SKM-1 (cell line): ENCODE results near the gene ABLIM3.
"Not testable (repeated sequence)": the region's sequence is repeated elsewhere in the genome, so short reads cannot be mapped to it uniquely, and the experiment has no call there.

Experiments used
- DNase-seq: peaks from one replicate; lab custom pipeline; 2025; ENCODE audit not compliant: unreplicated experiment; lab: John Stamatoyannopoulos, UW

ABLIM3 gene

DNA sequence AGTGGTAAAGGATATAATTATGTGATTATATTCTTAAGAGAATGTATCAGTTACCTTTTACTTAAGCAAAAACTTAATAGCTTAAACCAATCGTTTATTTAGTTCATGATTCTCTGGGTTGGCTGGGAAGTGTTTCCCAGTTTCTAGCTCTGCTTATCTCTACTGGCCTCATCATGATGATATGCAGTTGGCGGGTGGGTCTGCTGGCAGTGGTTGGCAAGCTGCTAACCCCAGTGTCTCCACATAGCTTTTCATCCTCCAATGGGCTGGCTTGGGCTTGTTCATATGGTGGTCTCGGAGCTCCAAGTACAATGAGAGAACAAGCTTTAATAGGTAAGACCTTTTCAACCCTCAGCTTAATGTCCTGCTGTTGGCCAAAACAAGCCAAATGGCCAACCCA is 43.8 kb downstream of the ABLIM3 start:
- no peak for DNase-seq

- DNase-seq: no peak
Measured at GRCh38 chr5:149186506-149186905, 45.2 kb downstream of the ABLIM3 start.

DNA sequence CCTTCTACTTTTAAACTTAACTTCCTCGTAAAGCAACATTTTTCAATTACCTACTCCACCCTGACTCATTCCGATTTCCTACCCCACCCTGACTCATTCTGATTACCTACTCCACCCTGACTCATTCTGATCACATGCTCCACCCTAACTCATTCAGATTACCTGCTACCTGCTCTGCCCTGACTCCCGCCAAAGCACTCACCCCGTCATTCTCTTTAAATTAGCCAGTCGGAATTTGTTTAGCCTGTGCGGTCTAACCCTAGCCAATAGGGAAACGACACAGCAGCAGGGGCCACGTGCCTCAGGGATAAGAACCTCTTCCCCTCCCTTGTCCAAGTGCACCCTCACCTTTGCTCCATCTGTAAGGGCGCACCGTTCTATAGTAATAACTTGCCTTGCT is 46.3 kb downstream of the ABLIM3 start:
- DNase-seq: not testable (repeated sequence)

GRCh38 chr5:149188383-149188782 is 47.1 kb downstream of the ABLIM3 start:
- no peak for DNase-seq

DNA sequence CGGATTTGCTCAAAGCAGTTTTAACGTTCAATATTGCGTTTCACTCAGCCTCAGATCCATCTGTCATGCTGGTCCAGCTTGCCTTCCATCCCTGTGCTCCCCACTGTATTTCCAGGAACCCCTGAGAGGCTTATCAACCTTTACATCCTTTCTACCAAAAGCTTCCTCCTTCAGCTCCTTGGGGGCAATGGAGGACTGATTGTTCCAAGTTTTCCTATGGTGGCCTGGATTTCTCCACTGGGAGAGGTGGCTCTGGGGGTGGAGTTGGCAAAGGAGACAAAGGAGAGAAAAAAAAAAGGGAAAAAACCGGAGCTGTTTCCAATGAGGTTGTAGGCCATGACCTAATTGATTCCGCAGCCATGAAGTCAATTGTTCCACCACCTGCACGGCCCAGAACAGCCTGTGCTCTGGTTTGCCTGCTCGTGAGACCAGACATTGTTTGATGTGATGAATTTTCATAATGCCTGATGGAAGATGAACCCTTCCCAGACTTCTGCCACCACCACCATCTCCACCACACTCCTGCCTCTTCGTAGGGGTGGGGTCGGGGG is 54.1 kb downstream of the ABLIM3 start:
- DNase-seq: no peak

- no peak for DNase-seq
Measured at GRCh38 chr5:149195962-149196361, 54.7 kb downstream of the ABLIM3 start.

- no peak for DNase-seq
Measured at GRCh38 chr5:149198148-149198547, 56.9 kb downstream of the ABLIM3 start.

DNA sequence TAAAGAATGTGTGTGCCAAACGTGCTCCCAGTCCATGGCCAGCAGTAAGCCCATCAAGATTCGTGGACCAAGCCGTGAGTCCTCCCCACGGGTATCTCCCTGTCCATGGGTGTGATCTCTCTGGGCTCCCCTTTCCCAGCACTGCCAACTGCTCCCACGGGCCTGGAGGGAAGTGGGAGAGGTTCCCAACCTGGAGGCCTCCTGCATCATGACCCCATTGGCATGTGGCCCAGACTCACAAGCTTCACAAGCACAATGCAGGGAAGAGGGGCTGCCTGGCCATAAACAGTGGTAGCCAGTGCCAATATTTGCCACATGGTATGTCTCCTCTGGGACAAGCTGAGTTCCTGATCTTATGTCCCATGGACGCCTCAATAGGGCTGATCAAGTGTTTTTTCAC is 59.1 kb downstream of the ABLIM3 start:
- DNase-seq: no peak

- DNase-seq: no peak
Measured at GRCh38 chr5:149201121-149201637, 59.9 kb downstream of the ABLIM3 start.

DNA sequence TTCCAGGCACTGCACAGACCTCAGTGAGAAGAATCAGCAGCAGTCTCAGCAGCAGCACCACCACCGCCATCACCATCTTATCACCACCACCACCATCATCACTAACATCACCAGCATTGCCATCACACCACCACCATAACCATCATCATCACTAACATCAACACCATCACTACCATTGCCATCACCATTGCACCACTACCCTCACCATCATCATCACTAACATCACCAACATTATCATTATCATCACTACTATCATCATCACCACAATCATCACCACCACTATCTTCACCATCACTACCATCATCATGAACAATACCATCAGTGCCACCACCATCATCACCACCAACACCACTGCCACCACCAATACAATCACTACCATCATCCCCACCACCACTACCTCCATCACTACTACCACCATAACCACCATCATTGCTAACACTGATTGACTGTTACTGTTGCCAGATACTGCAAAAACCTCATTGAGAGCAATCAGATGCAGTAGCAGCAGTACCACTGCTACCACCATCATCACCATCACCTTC is 61.7 kb downstream of the ABLIM3 start:
- DNase-seq: no peak

DNA sequence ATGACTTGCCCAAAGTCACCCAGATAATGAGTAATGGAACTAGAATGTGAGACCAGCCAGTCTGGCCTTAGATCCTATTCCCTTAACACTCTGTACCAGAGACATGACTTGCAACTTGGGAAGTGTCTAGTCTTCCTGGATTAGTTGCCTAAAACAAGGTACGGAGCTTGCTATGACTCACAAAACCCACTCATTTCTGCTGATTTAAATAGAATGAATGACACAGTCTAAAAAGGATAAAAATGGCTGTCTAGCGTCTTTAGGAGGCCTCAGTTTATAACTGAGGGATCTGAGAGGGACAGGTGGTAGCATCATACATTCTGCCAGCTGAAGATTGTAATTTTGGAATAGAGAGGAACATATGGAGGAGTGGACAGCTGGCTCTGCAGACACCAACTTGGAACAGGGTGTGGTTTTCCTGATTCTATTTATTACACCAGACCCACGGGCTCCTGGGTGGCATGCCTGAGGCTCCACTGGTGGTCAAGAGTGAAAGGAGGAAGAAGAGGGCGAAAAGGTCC is 62.7 kb downstream of the ABLIM3 start:
- DNase-seq: no peak

GRCh38 chr5:149205625-149206523 is 64.6 kb downstream of the ABLIM3 start:
- DNase-seq: no peak

DNA sequence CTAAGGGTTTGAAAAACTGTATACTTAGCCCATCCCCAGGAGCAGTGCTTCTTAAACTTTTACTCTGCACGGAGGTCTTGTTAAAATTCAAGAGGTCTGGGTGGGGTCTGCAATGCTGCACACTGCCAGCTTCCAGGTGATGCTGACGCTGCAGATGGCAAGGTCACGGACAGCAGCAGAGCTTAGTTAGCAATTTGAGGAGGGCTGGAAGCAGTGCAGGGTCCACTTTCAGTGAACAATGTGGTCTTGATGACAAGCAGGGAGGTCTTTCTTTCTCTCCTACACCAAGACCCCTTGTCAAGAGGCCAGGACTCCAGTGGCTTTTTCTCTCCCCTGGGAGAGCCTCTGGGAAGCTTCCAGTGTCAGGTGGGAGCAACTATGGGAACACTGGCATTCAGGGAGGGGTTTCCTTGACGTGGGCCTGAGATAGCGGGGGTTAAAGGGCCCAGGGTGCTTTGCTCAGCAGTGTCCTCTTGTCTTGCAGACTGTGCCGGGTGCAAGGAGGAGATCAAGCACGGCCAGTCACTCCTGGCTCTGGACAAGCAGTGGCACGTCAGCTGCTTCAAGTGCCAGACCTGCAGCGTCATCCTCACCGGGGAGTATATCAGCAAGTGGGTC is 65.3 kb downstream of the ABLIM3 start:
- no peak for DNase-seq

DNA sequence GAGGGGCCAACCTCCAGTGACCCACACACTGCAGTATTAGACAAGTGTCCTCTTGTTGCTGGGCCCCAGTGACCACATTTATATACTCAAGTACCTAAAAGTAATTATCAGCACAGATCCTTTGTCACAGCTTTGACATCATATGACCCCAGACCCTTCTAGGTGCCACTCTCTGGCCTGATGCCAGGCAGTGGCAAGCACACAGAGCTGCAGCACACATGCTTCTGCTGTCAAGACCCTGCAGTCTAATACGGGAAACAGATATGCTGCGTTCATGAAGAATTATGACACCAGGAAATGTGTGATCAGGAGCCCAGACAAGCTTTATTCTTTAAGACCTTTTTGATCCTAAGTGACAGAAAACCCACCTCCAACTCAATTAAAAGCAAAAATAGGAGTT is 66.5 kb downstream of the ABLIM3 start:
- no peak for DNase-seq

- no peak for DNase-seq
Measured at GRCh38 chr5:149210225-149210624, 68.9 kb downstream of the ABLIM3 start.

DNA sequence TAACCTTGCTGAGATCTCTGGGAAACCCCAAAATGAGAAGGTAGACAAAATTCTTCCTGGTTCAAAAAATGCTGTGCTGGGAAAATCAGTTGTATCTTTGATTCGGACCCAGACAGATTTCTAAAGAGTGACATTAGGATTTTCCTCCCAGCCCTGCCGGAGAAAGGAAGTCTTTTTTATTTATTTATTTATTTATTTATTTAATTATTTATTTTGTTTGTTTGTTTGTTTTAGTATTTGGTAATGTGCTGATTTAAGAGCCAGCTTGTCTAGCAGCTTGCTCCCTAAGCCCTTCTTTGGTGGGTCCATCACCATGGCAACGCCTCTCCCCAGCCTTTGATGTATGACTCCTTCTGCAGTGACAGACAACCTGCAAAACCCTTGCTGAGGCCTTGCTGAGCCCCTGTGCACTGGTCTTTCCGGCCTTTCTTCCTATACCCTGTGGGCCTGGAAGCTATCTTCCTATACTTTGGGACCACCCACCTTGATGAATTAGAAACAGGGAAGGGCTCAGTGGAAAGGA is 69.7 kb downstream of the ABLIM3 start:
- DNase-seq: no peak

DNA sequence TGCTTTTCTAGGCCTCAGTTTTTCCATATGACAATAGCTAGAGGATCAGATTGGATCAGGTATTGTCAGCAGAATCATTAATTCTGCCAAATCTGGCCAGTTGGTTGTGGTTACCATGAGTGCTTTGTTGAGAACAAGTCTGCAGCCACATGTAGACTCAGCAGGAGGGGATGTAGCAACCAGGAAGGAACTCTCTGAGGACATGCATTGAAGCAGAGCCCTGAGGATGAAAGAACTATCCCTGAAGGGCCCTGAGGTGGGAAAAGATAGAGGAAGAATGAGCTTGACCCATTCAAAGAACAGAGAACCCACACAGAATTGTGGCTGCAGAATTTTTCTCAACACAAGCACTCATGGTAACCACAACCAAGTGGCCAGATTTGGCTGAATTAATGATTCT is 70.3 kb downstream of the ABLIM3 start:
- DNase-seq: no peak

- no peak for DNase-seq
Measured at GRCh38 chr5:149212198-149212951, 71.1 kb downstream of the ABLIM3 start.

DNA sequence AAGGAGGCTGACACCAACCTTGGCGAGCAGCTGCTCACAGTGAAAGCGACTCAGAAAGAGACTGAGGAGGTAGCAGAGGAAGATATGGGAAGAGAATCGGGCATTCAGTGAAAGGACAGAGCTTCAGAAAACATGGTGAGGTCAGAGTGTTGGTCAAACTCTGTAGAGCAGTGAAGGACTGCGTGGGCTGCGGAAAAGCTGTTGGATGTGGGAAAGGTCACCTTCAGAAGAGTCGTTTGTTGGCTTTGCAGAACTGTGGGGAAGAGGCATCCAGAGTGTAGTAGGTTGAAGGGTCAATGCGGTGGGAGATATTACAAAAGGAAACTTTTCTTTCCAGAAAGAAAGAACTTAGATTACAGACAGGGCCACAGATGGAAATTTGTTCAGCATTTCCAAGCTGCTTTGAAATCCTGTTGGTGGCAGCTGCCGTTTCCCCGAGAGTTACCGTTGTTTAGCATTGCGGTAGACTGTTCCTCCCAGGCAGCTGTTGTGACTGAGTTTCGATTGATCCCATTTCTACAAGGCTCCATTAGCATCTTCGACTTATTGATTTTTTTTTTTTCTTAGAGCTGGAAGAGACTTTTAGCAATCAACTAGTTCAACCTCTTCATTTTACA is 72.1 kb downstream of the ABLIM3 start:
- DNase-seq: no peak

GRCh38 chr5:149215478-149216090 is 74.3 kb downstream of the ABLIM3 start:
- no peak for DNase-seq
